SH-SY5Y (cell line): ENCODE data around the gene GNS.

Source experiments
- GATA2 ChIP-seq: IDR thresholded peaks from 2 replicates; pipeline ENCODE4 v1.6.1; 2011; ENCODE audit warnings: mild to moderate bottlenecking, low read depth, low read length
- GATA3 ChIP-seq: IDR thresholded peaks from 2 replicates; pipeline ENCODE4 v1.6.1; 2011; ENCODE audit warnings: low read depth, mild to moderate bottlenecking, low read length, moderate library complexity

GRCh38 chr12:64670019-64670418 is 89.2 kb downstream of the GNS start:
- TF ChIP-seq GATA3: no peak
- no peak for TF ChIP-seq GATA2
